ENCODE results near the gene TTPAL. TPM values are rescaled to one million over a fixed set of nuclear protein-coding genes. Genes with fewer than 3 reads are reported as not detected.

The TTPAL gene
- total RNA-seq, 1 experiment from 2014 or later, result 21.1 TPM

GRCh38 chr20:44460795-44461141 lies 14.9 kb upstream of the TTPAL start:
- Histone ChIP-seq H3T11ph (ENCODE audit: low read length) (no peak overlapping the region), H3K4me2 (ENCODE audit: insufficient read depth, insufficient read length, low read length) (no peak overlapping the region), H3K23me2 (ENCODE audit: insufficient read length, low read depth, low read length, poor library complexity, severe bottlenecking) (no peaks in the 10 kb centered on the region), H2BK120ac (ENCODE audit: low read depth, low read length, poor library complexity, severe bottlenecking) (no peak overlapping the region), H2BK20ac (ENCODE audit: low read depth, low read length, poor library complexity, severe bottlenecking) (no peak overlapping the region), H3K56ac (ENCODE audit: insufficient read length, low read depth, low read length) (no peak overlapping the region), H3K79me1 (ENCODE audit: insufficient read depth, low read depth, low read length, poor library complexity, severe bottlenecking) (no peaks in the 10 kb centered on the region), H3K79me2 (ENCODE audit: insufficient read depth, low read length) (no peaks in the 10 kb centered on the region), H2AK5ac (ENCODE audit: insufficient read length, low read length) (no peak overlapping the region), H3K14ac (ENCODE audit: insufficient read depth, low read length) (no peak overlapping the region), H2AFZ (ENCODE audit: low read length) (no peak overlapping the region), H4K20me1 (ENCODE audit: control insufficient read depth, insufficient read depth, insufficient read length) (no peaks in the 10 kb centered on the region), H3K27me3 (ENCODE audit: insufficient read depth, low read length) (no peaks in the 10 kb centered on the region), H3K27ac (ENCODE audit: insufficient read length, low read depth, low read length) (no peak overlapping the region), H2BK15ac (ENCODE audit: low read depth, low read length) (no peak overlapping the region), H3K23ac (ENCODE audit: insufficient read length, low read depth, low read length) (no peak overlapping the region), H4K5ac (ENCODE audit: insufficient read length, low read depth, low read length) (no peak overlapping the region), H3K18ac (ENCODE audit: insufficient read length, low read depth, low read length) (no peak overlapping the region), H4K8ac (replicated peaks; ENCODE audit: insufficient read length, low read depth, low read length) (no peak overlapping the region), H3K4me1 (ENCODE audit: insufficient read depth, low read length) (no peaks in the 10 kb centered on the region), H4K91ac (ENCODE audit: insufficient read length, low read depth, low read length) (no peak overlapping the region), H2BK12ac (ENCODE audit: insufficient read length, low read depth, low read length) (no peak overlapping the region), H3K9ac (ENCODE audit: extremely low read depth, insufficient read length, low read length) (no peak overlapping the region), H3K4ac (ENCODE audit: low read depth, low read length) (no peak overlapping the region), H2BK5ac (ENCODE audit: insufficient read length, low read length) (no peak overlapping the region), H3K9me3 (ENCODE audit: control insufficient read depth, low read depth, low read length) (no peaks in the 10 kb centered on the region)
- Mint-ChIP-seq H3K36me3 (ENCODE audit: insufficient read depth in 1 of 3, low read depth in 3 of 3) (no peaks in the 10 kb centered on the region), H3K27ac (peak overlapping the region in 1 of 3 experiments; percentile 35; a peak in 1 of 7 replicates), H3K4me1 (peaks cover 10 to 15% of the 10 kb centered on the region in 2 experiments), H3K4me3 (no peak overlapping the region), H3K27me3 (ENCODE audit: low read depth) (no peaks in the 10 kb centered on the region), H3K9me3 (no peaks in the 10 kb centered on the region)
- peak; percentile 57 for TF ChIP-seq CTCF (conservative IDR thresholded peaks at IDR 0.05)
- no peak for DNase-seq
- no CpG with 5 or more reads among the region's 3 CpGs for WGBS (ENCODE audit: extremely low coverage, insufficient read length, low lambda C conversion rate)

Data from H9 (cell line).